ENCODE data around the gene ENPP1.

The ENPP1 gene

DNA sequence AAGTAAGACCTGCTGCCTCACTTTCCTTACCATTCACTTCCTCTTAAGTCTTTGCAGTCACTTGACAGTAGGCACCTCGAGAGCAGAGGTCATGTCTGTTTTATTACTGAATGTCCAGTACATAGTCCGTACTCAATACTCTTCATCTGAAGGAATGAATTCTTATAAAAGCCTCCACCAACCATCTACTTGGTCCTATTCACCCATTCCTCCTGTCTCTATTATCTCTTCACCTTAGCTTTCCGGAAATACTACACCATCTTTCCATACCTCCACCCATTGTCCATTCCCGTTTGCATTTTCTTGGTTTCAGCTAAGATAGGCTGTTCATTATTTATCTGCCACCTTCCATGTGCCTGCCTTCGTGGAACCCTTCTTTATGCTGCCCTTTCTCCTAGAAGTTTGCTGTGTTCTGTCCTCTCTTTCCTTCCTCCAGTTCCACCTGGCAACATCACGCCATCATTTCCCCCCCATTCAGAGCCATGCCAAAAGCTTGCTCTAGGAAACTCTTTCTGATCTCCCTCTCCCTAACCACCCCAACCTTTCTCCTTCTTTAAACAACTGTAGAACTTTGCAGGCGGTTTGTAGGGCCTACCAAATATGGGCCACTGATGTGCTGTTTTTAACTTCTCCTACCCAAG lies 38.3 kb downstream of the ENPP1 start:
- TF ChIP-seq, protein P1, sequence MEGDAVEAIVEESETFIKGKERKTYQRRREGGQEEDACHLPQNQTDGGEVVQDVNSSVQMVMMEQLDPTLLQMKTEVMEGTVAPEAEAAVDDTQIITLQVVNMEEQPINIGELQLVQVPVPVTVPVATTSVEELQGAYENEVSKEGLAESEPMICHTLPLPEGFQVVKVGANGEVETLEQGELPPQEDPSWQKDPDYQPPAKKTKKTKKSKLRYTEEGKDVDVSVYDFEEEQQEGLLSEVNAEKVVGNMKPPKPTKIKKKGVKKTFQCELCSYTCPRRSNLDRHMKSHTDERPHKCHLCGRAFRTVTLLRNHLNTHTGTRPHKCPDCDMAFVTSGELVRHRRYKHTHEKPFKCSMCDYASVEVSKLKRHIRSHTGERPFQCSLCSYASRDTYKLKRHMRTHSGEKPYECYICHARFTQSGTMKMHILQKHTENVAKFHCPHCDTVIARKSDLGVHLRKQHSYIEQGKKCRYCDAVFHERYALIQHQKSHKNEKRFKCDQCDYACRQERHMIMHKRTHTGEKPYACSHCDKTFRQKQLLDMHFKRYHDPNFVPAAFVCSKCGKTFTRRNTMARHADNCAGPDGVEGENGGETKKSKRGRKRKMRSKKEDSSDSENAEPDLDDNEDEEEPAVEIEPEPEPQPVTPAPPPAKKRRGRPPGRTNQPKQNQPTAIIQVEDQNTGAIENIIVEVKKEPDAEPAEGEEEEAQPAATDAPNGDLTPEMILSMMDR (IDR thresholded peaks at IDR 0.05; ENCODE audit: insufficient read depth, low read length, poor library complexity, severe bottlenecking): no peak
- DNase-seq (ENCODE audit: extremely low read depth, insufficient read length): no peak
- Histone ChIP-seq H3K27me3 (replicated peaks; ENCODE audit: control insufficient read depth, insufficient read depth, low read length) (no peaks in the 10 kb centered on the region), H3K36me3 (ENCODE audit: control insufficient read depth, insufficient read depth, low read length) (no peaks in the 10 kb centered on the region), H3K4me3 (replicated peaks; ENCODE audit: low read depth, low read length) (no peak overlapping the region)

DNA sequence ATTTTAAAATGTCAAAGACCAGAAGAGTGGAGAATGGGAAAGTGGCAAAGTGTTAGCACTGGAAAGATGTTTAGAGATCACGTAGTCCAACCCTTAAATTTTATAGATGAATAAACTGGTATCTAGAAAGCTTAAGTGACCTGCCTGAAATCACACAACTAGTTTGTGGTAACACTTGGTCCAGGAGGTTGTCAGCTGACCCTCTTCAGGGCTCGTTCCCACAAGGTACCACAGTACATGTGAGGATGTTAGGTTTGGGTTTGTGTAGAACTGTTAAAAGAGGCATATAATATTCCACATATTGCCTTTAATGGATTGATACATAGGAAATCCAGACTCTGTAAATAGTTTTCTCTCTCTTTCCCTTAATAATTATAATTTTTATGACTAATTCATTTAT lies 39.1 kb downstream of the ENPP1 start:
- TF ChIP-seq, protein P1 (IDR thresholded peaks at IDR 0.05; ENCODE audit: insufficient read depth, low read length, poor library complexity, severe bottlenecking): no peak
- no peaks in the 10 kb centered on the region for H3K27me3 ChIP-seq (replicated peaks; ENCODE audit: control insufficient read depth, insufficient read depth, low read length)
- H3K36me3 ChIP-seq (ENCODE audit: control insufficient read depth, insufficient read depth, low read length): no peaks in the 10 kb centered on the region
- DNase-seq (ENCODE audit: extremely low read depth, insufficient read length): no peak
- no peak overlapping the region for H3K4me3 ChIP-seq (replicated peaks; ENCODE audit: low read depth, low read length)

DNA sequence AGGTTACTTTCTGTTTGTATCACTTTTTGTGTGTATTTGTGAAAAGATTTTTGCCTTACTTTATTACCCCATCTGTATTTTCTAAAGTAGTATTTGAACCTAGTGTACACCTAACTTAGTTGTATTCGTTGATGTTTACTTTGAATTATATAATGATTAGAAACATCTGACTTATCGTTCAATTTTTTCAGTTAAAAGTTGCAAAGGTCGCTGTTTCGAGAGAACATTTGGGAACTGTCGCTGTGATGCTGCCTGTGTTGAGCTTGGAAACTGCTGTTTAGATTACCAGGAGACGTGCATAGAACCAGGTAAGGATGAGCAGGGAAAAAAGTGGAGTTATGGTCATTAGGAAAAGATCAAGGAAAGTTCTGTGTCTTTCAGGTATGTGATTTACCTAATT lies 42.0 kb downstream of the ENPP1 start:
- DNase-seq (ENCODE audit: extremely low read depth, insufficient read length): no peak
- TF ChIP-seq, protein P1 (IDR thresholded peaks at IDR 0.05; ENCODE audit: insufficient read depth, low read length, poor library complexity, severe bottlenecking): no peak
- no peaks in the 10 kb centered on the region for H3K36me3 ChIP-seq (ENCODE audit: control insufficient read depth, insufficient read depth, low read length)
- H3K27me3 ChIP-seq (replicated peaks; ENCODE audit: control insufficient read depth, insufficient read depth, low read length): no peaks in the 10 kb centered on the region
- H3K4me3 ChIP-seq (replicated peaks; ENCODE audit: low read depth, low read length): no peak overlapping the region

DNA sequence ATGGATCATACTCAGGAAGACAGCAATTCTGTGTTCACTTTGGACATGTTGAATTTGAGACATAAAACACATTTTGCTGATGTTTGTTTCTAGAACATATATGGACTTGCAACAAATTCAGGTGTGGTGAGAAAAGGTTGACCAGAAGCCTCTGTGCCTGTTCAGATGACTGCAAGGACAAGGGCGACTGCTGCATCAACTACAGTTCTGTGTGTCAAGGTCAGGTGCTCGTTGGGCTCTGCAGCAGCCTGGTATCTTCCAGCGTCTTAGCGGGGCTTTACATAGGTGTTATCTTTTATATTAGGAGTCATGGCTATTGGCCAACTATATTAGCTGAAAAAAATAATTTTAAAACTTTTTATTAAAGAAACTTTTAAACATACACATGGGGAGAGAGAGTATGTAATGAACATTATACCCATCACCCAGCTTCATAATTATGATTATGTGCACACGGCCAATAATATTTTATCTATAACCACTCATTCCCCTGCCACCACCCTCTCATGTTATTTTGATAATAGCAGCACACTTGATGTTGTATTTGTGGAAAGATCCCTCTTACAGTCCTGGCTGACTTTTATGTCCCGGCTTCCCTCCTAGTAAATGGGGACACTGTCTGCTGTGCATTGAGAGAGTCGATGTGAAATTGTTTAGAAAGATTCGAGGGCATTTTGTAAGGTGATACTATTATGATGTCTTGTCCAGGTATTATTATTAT lies 43.4 kb downstream of the ENPP1 start:
- DNase-seq (ENCODE audit: extremely low read depth, insufficient read length): no peak
- Histone ChIP-seq H3K36me3 (ENCODE audit: control insufficient read depth, insufficient read depth, low read length) (no peaks in the 10 kb centered on the region), H3K4me3 (replicated peaks; ENCODE audit: low read depth, low read length) (no peak overlapping the region), H3K27me3 (replicated peaks; ENCODE audit: control insufficient read depth, insufficient read depth, low read length) (no peaks in the 10 kb centered on the region)
- TF ChIP-seq, protein P1 (IDR thresholded peaks at IDR 0.05; ENCODE audit: insufficient read depth, low read length, poor library complexity, severe bottlenecking): no peak

DNA sequence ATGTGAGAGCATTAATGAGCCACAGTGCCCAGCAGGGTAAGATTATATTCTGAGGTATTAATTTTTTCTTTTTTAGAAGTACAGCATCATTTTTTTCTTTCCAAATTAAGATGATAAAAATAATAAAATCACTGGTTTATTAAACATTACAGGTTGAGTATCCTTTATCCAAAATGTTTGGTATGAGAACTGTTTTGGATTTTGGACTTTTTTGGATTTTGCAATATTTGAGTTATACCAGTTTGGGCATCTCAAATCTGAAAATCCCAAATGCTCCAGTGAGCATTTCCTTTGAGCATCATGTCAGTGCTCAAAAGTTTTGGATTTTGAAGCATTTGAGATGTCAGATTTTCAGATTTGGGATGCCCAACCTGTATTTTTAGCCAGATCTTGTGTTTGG lies 44.4 kb downstream of the ENPP1 start:
- Histone ChIP-seq H3K27me3 (replicated peaks; ENCODE audit: control insufficient read depth, insufficient read depth, low read length) (no peaks in the 10 kb centered on the region), H3K4me3 (replicated peaks; ENCODE audit: low read depth, low read length) (no peak overlapping the region), H3K36me3 (ENCODE audit: control insufficient read depth, insufficient read depth, low read length) (no peaks in the 10 kb centered on the region)
- DNase-seq (ENCODE audit: extremely low read depth, insufficient read length): no peak
- TF ChIP-seq, protein P1 (IDR thresholded peaks at IDR 0.05; ENCODE audit: insufficient read depth, low read length, poor library complexity, severe bottlenecking): no peak
